GM23338 (cell line): ENCODE data around the gene RCCD1. TPM values are rescaled to one million over a fixed set of nuclear protein-coding genes. Genes with fewer than 3 reads are reported as not detected.

ENCODE experiments used
- ATAC-seq: fragments of 200-7000 bp; cut with Tn5 transposase; 3 replicates; pipeline ENCODE4 v1.9.1; 2020
- DNase-seq: peaks from one replicate; pipeline ENCODE4 v3.0.0-alpha.2; 2015; ENCODE audit warnings: low spot score
- H2AFZ ChIP-seq: fragments of 200-600 bp; sonication (generic); 2 replicates; pipeline ENCODE4 v1.8.0; 2016; ENCODE audit warnings: antibody characterized with exemption, mild to moderate bottlenecking, moderate library complexity
- H3F3A ChIP-seq: fragments of 200-600 bp; sonication (generic); replicated peaks from 2 replicates; pipeline ENCODE4 v1.8.0; 2017; ENCODE audit warnings: antibody characterized with exemption, mixed run types, low read depth
- H3K27ac ChIP-seq: fragments of 200-600 bp; sonication (generic); 2 replicates; pipeline ENCODE4 v1.6.1; 2016; ENCODE audit warnings: low read depth
- H3K27me3 ChIP-seq: fragments of 200-600 bp; sonication (generic); 2 replicates; pipeline ENCODE4 v1.8.0; 2016; ENCODE audit warnings: mild to moderate bottlenecking, mixed run types, moderate library complexity; ENCODE audit not compliant: insufficient read depth
- H3K36me3 ChIP-seq: fragments of 200-600 bp; sonication (generic); 2 replicates; pipeline ENCODE4 v1.8.0; 2016; ENCODE audit warnings: mild to moderate bottlenecking; ENCODE audit not compliant: insufficient read depth
- H3K4me1 ChIP-seq: fragments of 200-600 bp; sonication (generic); 2 replicates; pipeline ENCODE4 v1.8.0; 2016; ENCODE audit warnings: mild to moderate bottlenecking, moderate library complexity; ENCODE audit not compliant: insufficient read depth
- H3K4me2 ChIP-seq: fragments of 200-600 bp; sonication (generic); 2 replicates; pipeline ENCODE4 v1.7.1; 2017; ENCODE audit warnings: mixed run types
- H3K4me3 ChIP-seq: fragments of 200-600 bp; sonication (generic); 2 replicates; pipeline ENCODE4 v1.6.1; 2016; ENCODE audit warnings: mixed run types
- H3K79me2 ChIP-seq: fragments of 200-600 bp; sonication (generic); replicated peaks from 2 replicates; pipeline ENCODE4 v1.8.0; 2017; ENCODE audit warnings: mild to moderate bottlenecking; ENCODE audit not compliant: insufficient read depth
- H3K9me2 ChIP-seq: fragments of 200-600 bp; sonication (generic); 2 replicates; pipeline ENCODE4 v1.8.0; 2017; ENCODE audit not compliant: insufficient read depth
- H4K20me1 ChIP-seq: fragments of 200-600 bp; sonication (generic); replicated peaks from 2 replicates; pipeline ENCODE4 v1.8.0; 2017; ENCODE audit warnings: mild to moderate bottlenecking; ENCODE audit not compliant: insufficient read depth
- H3K27ac Mint-ChIP-seq: 2 replicates; pipeline ENCODE4 v1.8.0; 2020; ENCODE audit warnings: inconsistent platforms, mild to moderate bottlenecking, moderate library complexity, mixed read lengths
- H3K27me3 Mint-ChIP-seq: 3 replicates; pipeline ENCODE4 v1.8.0; 2022; ENCODE audit warnings: low read depth, mild to moderate bottlenecking, moderate library complexity, mixed read lengths, inconsistent platforms; ENCODE audit not compliant: insufficient read depth, poor library complexity
- H3K36me3 Mint-ChIP-seq: 3 replicates; pipeline ENCODE4 v1.8.0; 2021; ENCODE audit warnings: low read depth, mild to moderate bottlenecking, inconsistent platforms, moderate library complexity, mixed read lengths
- H3K4me1 Mint-ChIP-seq: 3 replicates; pipeline ENCODE4 v1.8.0; 2020; ENCODE audit warnings: mild to moderate bottlenecking, inconsistent platforms, mixed read lengths
- H3K4me3 Mint-ChIP-seq: 3 replicates; pipeline ENCODE4 v1.8.0; 2021; ENCODE audit warnings: moderate library complexity, mild to moderate bottlenecking, inconsistent platforms, mixed read lengths
- H3K9me3 Mint-ChIP-seq: 3 replicates; pipeline ENCODE4 v1.8.0; 2020; ENCODE audit warnings: moderate library complexity, mild to moderate bottlenecking, inconsistent platforms, mixed read lengths
- CREB1 ChIP-seq: fragments of 250-450 bp; sonication (Bioruptor Pico); IDR thresholded peaks from 2 replicates; pipeline ENCODE4 v1.5.0; 2020; ENCODE audit warnings: low read depth, mild to moderate bottlenecking, moderate library complexity
- CTCF ChIP-seq, 2 experiments: fragments of 200-600 bp in 1 of 2; sonication (generic) in 1 of 2; conservative IDR thresholded peaks; 2 replicates each; pipeline versions ENCODE4 v1.5.1 to v1.6.1; 2016 to 2017; ENCODE audit warnings: antibody characterized with exemption in 2 of 2, low read depth in 2 of 2, mild to moderate bottlenecking in 2 of 2, moderate library complexity in 1 of 2
- EZH2 ChIP-seq: fragments of 200-600 bp; sonication (generic); IDR thresholded peaks from one replicate; pipeline ENCODE4 v1.8.0; 2017; ENCODE audit warnings: antibody characterized with exemption, mild to moderate bottlenecking, low read depth; ENCODE audit not compliant: unreplicated experiment
- EZH2phosphoT487 ChIP-seq: fragments of 200-600 bp; sonication (generic); IDR thresholded peaks from one replicate; pipeline ENCODE4 v1.8.1; 2018; ENCODE audit warnings: antibody characterized with exemption; ENCODE audit not compliant: unreplicated experiment
- JUNB ChIP-seq: IDR thresholded peaks from one replicate; pipeline ENCODE4 v1.6.1; 2016; ENCODE audit warnings: antibody characterized with exemption; ENCODE audit not compliant: unreplicated experiment
- POLR2AphosphoS5 ChIP-seq: IDR thresholded peaks from 2 replicates; pipeline ENCODE4 v1.6.1; 2016; ENCODE audit warnings: antibody characterized with exemption, low read depth
- REST ChIP-seq: IDR thresholded peaks from one replicate; pipeline ENCODE4 v1.6.1; 2018; ENCODE audit warnings: antibody characterized with exemption; ENCODE audit not compliant: unreplicated experiment
- STAT1 ChIP-seq: IDR thresholded peaks from one replicate; pipeline ENCODE4 v1.6.1; 2016; ENCODE audit warnings: antibody characterized with exemption; ENCODE audit not compliant: unreplicated experiment
- ZNF114 ChIP-seq: fragments of 250-450 bp; sonication (Bioruptor Pico); IDR thresholded peaks from 2 replicates; pipeline ENCODE4 v1.5.0; 2020; ENCODE audit warnings: mild to moderate bottlenecking, moderate library complexity
- ZNF331 ChIP-seq: fragments of 250-450 bp; sonication (Bioruptor Pico); IDR thresholded peaks from 2 replicates; pipeline ENCODE4 v1.5.0; 2020; ENCODE audit warnings: low read depth, mild to moderate bottlenecking, moderate library complexity
- polyA plus RNA-seq: library from polyadenylated mRNA; unstranded; fragments of >200 nt; fragmentation: Nextera tagmentation; extraction: Ambion mirVana; gene quantifications from 2 replicates; pipeline ENCODE4 v1.2.1, GENCODE V29; 2016
- total RNA-seq: library from RNA; depleted of rRNA; stranded (reverse); fragments of >200 nt; shearing (Covaris generic); gene quantifications from 2 replicates; pipeline ENCODE4 v1.2.3, GENCODE V29; 2014

The RCCD1 gene
- total and polyA plus RNA-seq, 2 experiments from 2014 or later = 10.8 to 17.1 TPM

GRCh38 chr15:90957031-90957790, 2.5 kb downstream of the RCCD1 start:
- Mint-ChIP-seq H3K4me3 (peak overlapping the region; percentile 83), H3K4me1 (peaks cover 10% of the 10 kb centered on the region), H3K27ac (peak overlapping the region; percentile 71; the same call in 1 of the 2 replicates), H3K36me3 (peaks cover 42% of the 10 kb centered on the region), H3K9me3 (no peaks in the 10 kb centered on the region; the same call in 2 of the 3 replicates), H3K27me3 (peaks cover 22% of the 10 kb centered on the region)
- Histone ChIP-seq H3K36me3 (peaks cover 2% of the 10 kb centered on the region), H3K27me3 (no peaks in the 10 kb centered on the region), H3K27ac (no peak overlapping the region), H4K20me1 (0 out of 2 replicates have a peak, but pooled peaks cover 2% of the 10 kb centered on the region), H3K4me3 (peak overlapping the region; percentile 75), H3F3A (peaks cover 17% of the 10 kb centered on the region; the same call in 1 of the 2 replicates), H3K4me2 (peak overlapping the region; percentile 84), H3K4me1 (peaks cover 13% of the 10 kb centered on the region), H3K9me2 (no peaks in the 10 kb centered on the region), H2AFZ (peak overlapping the region; percentile 74; the same call in 1 of the 2 replicates), H3K79me2 (no peaks in the 10 kb centered on the region)
- peak; percentile 15 for ATAC-seq
- TF ChIP-seq ZNF331 (no peak), POLR2AphosphoS5 (peak; percentile 71; the same call in 1 of the 2 replicates)
- peak; percentile 67 for DNase-seq

DNA sequence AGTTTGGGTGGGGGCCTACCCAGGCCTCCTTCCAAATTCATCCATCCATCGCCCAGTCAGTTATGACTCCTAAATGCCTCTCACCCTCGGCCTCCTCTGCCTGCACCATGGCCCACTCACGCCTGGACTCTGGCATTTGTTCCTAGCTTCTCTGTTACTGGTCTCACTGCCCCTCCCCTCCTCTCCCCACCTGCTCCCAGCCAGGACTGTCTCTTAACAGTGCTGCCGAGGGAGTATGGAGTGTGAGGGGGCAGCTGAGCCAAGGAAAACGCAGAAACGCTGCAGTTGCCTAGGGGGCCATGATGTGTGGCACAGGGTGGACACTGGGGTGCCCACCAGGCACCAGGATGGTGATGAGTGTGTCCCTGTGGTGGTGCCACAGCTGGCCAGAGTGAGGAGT, 3.1 kb downstream of the RCCD1 start:
- H3K79me2 ChIP-seq = no peaks in the 10 kb centered on the region
- Mint-ChIP-seq H3K4me3 (peak overlapping the region; percentile 80), H3K9me3 (no peaks in the 10 kb centered on the region; the same call in 2 of the 3 replicates), H3K27ac (peak overlapping the region; percentile 71), H3K36me3 (peaks cover 40% of the 10 kb centered on the region), H3K27me3 (peaks cover 19% of the 10 kb centered on the region), H3K4me1 (peaks cover 10% of the 10 kb centered on the region)
- H2AFZ ChIP-seq = peak overlapping the region; percentile 74; the same call in 1 of the 2 replicates
- H3F3A ChIP-seq = peaks cover 17% of the 10 kb centered on the region; the same call in 1 of the 2 replicates
- peaks cover 4% of the 10 kb centered on the region for H3K36me3 ChIP-seq
- no peaks in the 10 kb centered on the region for H3K9me2 ChIP-seq
- H3K4me3 ChIP-seq = peak overlapping the region; percentile 75
- H3K4me1 ChIP-seq = peaks cover 13% of the 10 kb centered on the region
- H3K27ac ChIP-seq = no peak overlapping the region
- peak overlapping the region; percentile 84 for H3K4me2 ChIP-seq
- ATAC-seq (no peak), DNase-seq (no peak)
- TF ChIP-seq EZH2 = no peak
- no peaks in the 10 kb centered on the region for H3K27me3 ChIP-seq
- H4K20me1 ChIP-seq = 0 out of 2 replicates have a peak, but pooled peaks cover 5% of the 10 kb centered on the region

GRCh38 chr15:90959028-90959595, 4.4 kb downstream of the RCCD1 start:
- Histone ChIP-seq H3K4me3 (no peak overlapping the region), H3K4me2 (no peak overlapping the region), H4K20me1 (peaks cover 11% of the 10 kb centered on the region; the same call in 1 of the 2 replicates), H3K27me3 (no peaks in the 10 kb centered on the region), H3F3A (peaks cover 17% of the 10 kb centered on the region; the same call in 1 of the 2 replicates), H3K9me2 (no peaks in the 10 kb centered on the region), H3K4me1 (peaks cover 13% of the 10 kb centered on the region), H3K36me3 (peaks cover 14% of the 10 kb centered on the region; the same call in 1 of the 2 replicates), H2AFZ (no peak overlapping the region), H3K27ac (no peak overlapping the region), H3K79me2 (no peaks in the 10 kb centered on the region)
- peaks cover 40% of the 10 kb centered on the region for H3K36me3 Mint-ChIP-seq
- peaks cover 10% of the 10 kb centered on the region for H3K4me1 Mint-ChIP-seq
- no peak overlapping the region for H3K27ac Mint-ChIP-seq
- peaks cover 17% of the 10 kb centered on the region for H3K27me3 Mint-ChIP-seq
- H3K9me3 Mint-ChIP-seq = no peaks in the 10 kb centered on the region; the same call in 2 of the 3 replicates
- ATAC-seq = no peak
- H3K4me3 Mint-ChIP-seq = no peak overlapping the region
- DNase-seq = no peak
- no peak for TF ChIP-seq STAT1
- TF ChIP-seq ZNF114 (CRISPR knock-in tag) = no peak
- TF ChIP-seq JUNB = no peak
- no peak for TF ChIP-seq POLR2AphosphoS5
- no peak for TF ChIP-seq EZH2
- TF ChIP-seq CREB1 (CRISPR knock-in tag) = no peak
- TF ChIP-seq REST = no peak
- TF ChIP-seq CTCF (conservative IDR thresholded peaks at IDR 0.05; ENCODE audit: low read depth in 2 of 2) = no peak
- no peak for TF ChIP-seq EZH2phosphoT487
